Type B pancreatic cell (in vitro differentiated cells): ENCODE measurements around the gene TMIGD1. TPM values are rescaled to one million over a fixed set of nuclear protein-coding genes. Genes with fewer than 3 reads are reported as not detected.
"Not testable (repeated sequence)": the region's sequence is repeated elsewhere in the genome, so short reads cannot be mapped to it uniquely, and the experiment has no call there.

ENCODE experiments used
- DNase-seq: peaks from one replicate; pipeline ENCODE4 v3.0.0; 2021; ENCODE audit warnings: mixed read lengths; ENCODE audit not compliant: unreplicated experiment; ENCODE audit errors: extremely low spot score
- H3K27ac Mint-ChIP-seq: 2 replicates; pipeline ENCODE4 v1.8.0; 2021; ENCODE audit warnings: mild to moderate bottlenecking, mixed read lengths
- H3K27me3 Mint-ChIP-seq: 2 replicates; pipeline ENCODE4 v1.8.0; 2021; ENCODE audit warnings: mixed read lengths
- H3K36me3 Mint-ChIP-seq: 2 replicates; pipeline ENCODE4 v1.8.0; 2021; ENCODE audit warnings: mixed read lengths
- H3K4me1 Mint-ChIP-seq: one replicate; pipeline ENCODE4 v1.8.0; 2021; ENCODE audit warnings: mixed read lengths; ENCODE audit not compliant: unreplicated experiment
- H3K4me3 Mint-ChIP-seq: 2 replicates; pipeline ENCODE4 v1.8.0; 2021; ENCODE audit warnings: mild to moderate bottlenecking, mixed read lengths
- H3K9me3 Mint-ChIP-seq: 2 replicates; pipeline ENCODE4 v1.8.0; 2021; ENCODE audit warnings: mixed read lengths
- total RNA-seq: library from RNA; stranded (reverse); gene quantifications from 2 replicates; pipeline ENCODE4 v1.2.1, GENCODE V29; 2021; ENCODE audit warnings: low replicate concordance
- TF ChIP-seq, protein P1 (sequence below): fragments of 200-600 bp; sonication (generic); conservative IDR thresholded peaks from 2 replicates; pipeline ENCODE4 v1.5.0; 2021; ENCODE audit warnings: antibody characterized with exemption, mild to moderate bottlenecking

TMIGD1 gene
- total RNA-seq, 1 donor from 2014 or later: not detected

DNA sequence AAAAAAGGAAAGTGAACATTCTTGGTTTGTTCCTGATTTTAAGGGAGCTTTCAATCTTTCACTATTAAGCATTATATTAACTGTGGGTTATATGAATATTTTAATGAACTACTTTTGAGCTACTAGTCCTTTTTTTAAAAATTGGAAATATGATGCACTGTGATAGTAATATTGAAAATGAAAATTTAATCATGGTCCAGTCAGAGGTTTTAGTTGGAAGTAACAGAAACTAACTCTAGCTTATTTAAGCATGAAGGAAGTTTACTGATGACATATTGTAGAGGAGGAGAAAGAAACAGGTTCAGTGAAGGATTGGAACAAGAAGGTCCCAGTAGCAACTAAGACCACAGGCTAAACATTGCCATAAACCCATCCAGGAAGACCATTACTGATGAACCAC, 20.8 kb upstream of the TMIGD1 start:
- H3K36me3 Mint-ChIP-seq: no peaks in the 10 kb centered on the region
- no peak for DNase-seq
- H3K27me3 Mint-ChIP-seq: no peaks in the 10 kb centered on the region
- no peak overlapping the region for H3K4me3 Mint-ChIP-seq
- H3K4me1 Mint-ChIP-seq: no peaks in the 10 kb centered on the region
- no peaks in the 10 kb centered on the region for H3K9me3 Mint-ChIP-seq
- TF ChIP-seq, protein P1, sequence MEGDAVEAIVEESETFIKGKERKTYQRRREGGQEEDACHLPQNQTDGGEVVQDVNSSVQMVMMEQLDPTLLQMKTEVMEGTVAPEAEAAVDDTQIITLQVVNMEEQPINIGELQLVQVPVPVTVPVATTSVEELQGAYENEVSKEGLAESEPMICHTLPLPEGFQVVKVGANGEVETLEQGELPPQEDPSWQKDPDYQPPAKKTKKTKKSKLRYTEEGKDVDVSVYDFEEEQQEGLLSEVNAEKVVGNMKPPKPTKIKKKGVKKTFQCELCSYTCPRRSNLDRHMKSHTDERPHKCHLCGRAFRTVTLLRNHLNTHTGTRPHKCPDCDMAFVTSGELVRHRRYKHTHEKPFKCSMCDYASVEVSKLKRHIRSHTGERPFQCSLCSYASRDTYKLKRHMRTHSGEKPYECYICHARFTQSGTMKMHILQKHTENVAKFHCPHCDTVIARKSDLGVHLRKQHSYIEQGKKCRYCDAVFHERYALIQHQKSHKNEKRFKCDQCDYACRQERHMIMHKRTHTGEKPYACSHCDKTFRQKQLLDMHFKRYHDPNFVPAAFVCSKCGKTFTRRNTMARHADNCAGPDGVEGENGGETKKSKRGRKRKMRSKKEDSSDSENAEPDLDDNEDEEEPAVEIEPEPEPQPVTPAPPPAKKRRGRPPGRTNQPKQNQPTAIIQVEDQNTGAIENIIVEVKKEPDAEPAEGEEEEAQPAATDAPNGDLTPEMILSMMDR: no peak
- H3K27ac Mint-ChIP-seq: no peak overlapping the region

DNA sequence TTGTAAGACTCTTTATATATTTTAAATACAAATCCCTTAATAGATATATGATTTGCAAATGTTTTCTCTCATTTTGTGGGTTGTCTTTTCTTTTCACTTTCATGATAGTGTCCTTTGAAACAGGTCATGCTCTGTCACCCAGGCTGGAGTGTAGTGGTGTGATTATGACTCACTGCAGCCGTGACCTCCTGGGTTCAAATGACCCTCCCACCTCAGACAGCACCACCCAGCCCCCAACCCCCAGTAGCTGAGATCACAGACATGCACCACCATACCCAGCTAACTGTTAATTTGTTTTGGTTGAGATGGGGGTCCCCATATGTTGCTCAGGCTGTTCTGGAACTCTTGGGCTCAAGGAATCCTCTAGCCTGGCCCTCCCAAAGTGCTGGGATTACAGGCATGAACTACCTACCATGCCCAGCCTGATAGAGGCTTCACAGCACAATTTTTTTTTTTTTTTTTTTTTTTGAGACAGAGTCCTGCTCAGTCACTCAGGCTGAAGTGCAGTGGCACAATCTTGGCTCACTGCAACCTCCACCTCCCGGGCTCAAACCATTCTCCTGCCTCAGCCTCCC, 18.5 kb upstream of the TMIGD1 start:
- Mint-ChIP-seq H3K27me3 (no peaks in the 10 kb centered on the region), H3K4me1 (no peaks in the 10 kb centered on the region), H3K4me3 (no peak overlapping the region), H3K36me3 (no peaks in the 10 kb centered on the region), H3K27ac (no peak overlapping the region), H3K9me3 (no peaks in the 10 kb centered on the region)
- DNase-seq: no peak
- TF ChIP-seq, protein P1: no peak

DNA sequence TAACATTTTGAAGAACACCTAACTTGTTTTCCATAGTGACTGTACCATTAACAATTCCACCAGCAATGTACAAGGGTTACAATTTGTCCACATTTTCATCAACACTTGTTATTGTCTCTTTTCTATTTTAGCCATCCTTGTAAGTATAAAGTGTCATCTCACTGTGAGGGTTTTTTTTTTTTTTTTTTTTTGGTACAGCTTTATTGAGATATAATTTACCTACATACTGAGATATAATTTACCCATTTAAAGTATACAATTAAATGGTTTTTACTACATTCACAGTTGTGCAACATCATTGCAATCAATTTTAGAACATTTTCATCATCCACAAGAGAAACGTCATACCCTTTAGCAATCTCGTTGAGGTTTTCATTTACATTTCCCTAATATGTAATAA, 17.9 kb upstream of the TMIGD1 start:
- H3K4me1 Mint-ChIP-seq: no peaks in the 10 kb centered on the region
- H3K4me3 Mint-ChIP-seq: no peak overlapping the region
- no peaks in the 10 kb centered on the region for H3K36me3 Mint-ChIP-seq
- TF ChIP-seq, protein P1: no peak
- no peaks in the 10 kb centered on the region for H3K27me3 Mint-ChIP-seq
- no peaks in the 10 kb centered on the region for H3K9me3 Mint-ChIP-seq
- H3K27ac Mint-ChIP-seq: no peak overlapping the region
- DNase-seq: no peak

DNA sequence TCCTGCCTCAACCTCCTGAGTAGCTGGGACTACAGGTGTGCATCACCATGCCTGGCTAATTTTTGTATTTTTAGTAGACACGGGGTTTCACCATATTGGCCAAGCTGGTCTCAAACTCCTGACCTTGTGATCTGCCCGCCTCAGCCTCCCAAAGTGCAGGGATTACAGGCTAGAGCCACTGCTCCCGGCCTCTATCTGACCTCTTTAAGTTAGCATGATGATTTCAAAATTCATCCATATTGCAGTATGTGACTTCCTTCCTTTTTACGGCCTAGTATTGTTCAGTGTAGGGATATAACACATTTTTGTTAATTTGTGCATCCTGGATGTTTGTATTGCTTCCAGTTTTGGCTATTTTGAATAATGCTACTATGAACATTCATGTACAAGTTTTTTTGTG, 17.4 kb upstream of the TMIGD1 start:
- not testable (repeated sequence) for DNase-seq, H3K4me1 Mint-ChIP-seq, H3K4me3 Mint-ChIP-seq

DNA sequence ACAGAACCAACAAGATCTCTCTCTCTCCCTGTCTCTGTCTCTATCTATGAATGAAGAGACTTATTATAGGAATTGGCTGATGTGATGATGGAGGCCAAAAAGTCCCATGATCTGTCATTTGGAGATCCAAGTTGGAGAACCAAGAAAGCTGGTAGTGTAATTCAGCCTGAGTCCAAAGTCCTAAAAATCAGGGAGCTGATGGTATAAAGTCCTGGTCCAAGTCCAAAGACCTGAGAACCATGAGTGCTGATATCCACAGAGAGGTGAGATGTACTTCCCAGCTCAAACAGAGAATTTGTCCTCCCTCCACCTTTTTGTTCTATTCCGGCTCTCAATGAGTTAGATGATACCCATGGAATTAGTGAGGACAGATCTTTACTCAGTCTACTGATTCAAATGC, 15.4 kb upstream of the TMIGD1 start:
- DNase-seq: no peak
- TF ChIP-seq, protein P1: no peak
- no peaks in the 10 kb centered on the region for H3K27me3 Mint-ChIP-seq
- no peaks in the 10 kb centered on the region for H3K9me3 Mint-ChIP-seq
- peaks cover 8% of the 10 kb centered on the region for H3K4me1 Mint-ChIP-seq
- no peaks in the 10 kb centered on the region for H3K36me3 Mint-ChIP-seq
- no peak overlapping the region for H3K27ac Mint-ChIP-seq
- no peak overlapping the region for H3K4me3 Mint-ChIP-seq

More for the DNA sequence above, 17.4 kb upstream of the TMIGD1 start:
- H3K27me3 Mint-ChIP-seq, H3K36me3 Mint-ChIP-seq, H3K27ac Mint-ChIP-seq, H3K9me3 Mint-ChIP-seq: not testable (repeated sequence)

DNA sequence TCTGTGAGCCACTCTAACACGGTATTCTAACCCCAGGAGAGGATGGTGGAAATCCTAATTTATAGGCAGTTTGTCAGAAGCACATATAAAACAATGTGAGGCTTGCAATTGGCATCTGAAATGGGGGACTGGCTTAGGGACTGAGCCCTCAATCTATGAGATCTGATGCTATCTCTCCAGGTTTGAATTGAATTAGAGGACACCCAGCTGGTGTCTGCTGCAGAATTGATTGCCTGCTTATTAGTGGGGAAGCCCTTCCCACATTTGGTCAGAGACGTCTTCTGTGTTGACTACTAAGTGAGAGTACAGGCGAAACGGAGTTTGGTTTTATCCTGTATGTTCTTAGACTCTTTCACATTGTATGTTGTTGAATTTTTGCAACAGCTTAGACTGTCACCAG, 13.6 kb upstream of the TMIGD1 start:
- Mint-ChIP-seq H3K4me1 (peaks cover 17% of the 10 kb centered on the region), H3K36me3 (no peaks in the 10 kb centered on the region), H3K4me3 (no peak overlapping the region), H3K27me3 (no peaks in the 10 kb centered on the region), H3K9me3 (no peaks in the 10 kb centered on the region), H3K27ac (peak overlapping the region; percentile 23)
- no peak for DNase-seq
- TF ChIP-seq, protein P1: no peak
